ENCODE measurements around the gene MRGPRF.

DNA sequence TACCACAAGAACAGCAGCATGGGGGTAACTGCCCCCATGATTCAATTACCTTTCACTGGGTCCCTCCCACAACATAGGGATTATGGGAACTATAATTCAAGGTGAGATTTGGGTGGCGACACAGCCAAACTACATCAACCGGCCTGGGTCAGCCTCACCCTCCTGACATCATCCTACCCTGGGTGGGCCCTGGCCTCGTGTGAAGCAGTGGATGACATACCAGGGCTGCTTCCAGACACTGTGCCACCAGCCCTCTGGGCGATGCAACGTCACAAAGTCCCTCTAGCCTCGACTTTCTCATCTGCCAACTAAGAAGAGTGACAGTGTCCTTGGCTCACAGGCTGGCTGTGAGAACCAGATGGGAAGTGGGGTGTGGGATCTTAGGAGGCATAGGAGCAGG is 27.0 kb upstream of the MRGPRF start:
- TF ChIP-seq, protein P1, sequence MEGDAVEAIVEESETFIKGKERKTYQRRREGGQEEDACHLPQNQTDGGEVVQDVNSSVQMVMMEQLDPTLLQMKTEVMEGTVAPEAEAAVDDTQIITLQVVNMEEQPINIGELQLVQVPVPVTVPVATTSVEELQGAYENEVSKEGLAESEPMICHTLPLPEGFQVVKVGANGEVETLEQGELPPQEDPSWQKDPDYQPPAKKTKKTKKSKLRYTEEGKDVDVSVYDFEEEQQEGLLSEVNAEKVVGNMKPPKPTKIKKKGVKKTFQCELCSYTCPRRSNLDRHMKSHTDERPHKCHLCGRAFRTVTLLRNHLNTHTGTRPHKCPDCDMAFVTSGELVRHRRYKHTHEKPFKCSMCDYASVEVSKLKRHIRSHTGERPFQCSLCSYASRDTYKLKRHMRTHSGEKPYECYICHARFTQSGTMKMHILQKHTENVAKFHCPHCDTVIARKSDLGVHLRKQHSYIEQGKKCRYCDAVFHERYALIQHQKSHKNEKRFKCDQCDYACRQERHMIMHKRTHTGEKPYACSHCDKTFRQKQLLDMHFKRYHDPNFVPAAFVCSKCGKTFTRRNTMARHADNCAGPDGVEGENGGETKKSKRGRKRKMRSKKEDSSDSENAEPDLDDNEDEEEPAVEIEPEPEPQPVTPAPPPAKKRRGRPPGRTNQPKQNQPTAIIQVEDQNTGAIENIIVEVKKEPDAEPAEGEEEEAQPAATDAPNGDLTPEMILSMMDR (IDR thresholded peaks at IDR 0.05) = no peak
- no peak for TF ChIP-seq MAX (IDR thresholded peaks at IDR 0.05)
- no peak for TF ChIP-seq BHLHE40 (IDR thresholded peaks at IDR 0.05; ENCODE audit: low read depth, low read length)
- TF ChIP-seq EP300 (IDR thresholded peaks at IDR 0.05) = no peak
- TF ChIP-seq CHD4 (IDR thresholded peaks at IDR 0.05; ENCODE audit: borderline replicate concordance) = no peak
- TF ChIP-seq TFCP2L1 (CRISPR knock-in tag; IDR thresholded peaks at IDR 0.05) = no peak
- TF ChIP-seq HDAC2 (IDR thresholded peaks at IDR 0.05) = no peak
- TF ChIP-seq JUN (IDR thresholded peaks at IDR 0.05) = no peak
- TF ChIP-seq POLR2A (IDR thresholded peaks at IDR 0.05; ENCODE audit: low read length) = no peak
- TF ChIP-seq POLR2AphosphoS2 (conservative IDR thresholded peaks at IDR 0.05; ENCODE audit: low read length) = no peak
- no peak for TF ChIP-seq PHF8 (IDR thresholded peaks at IDR 0.05; ENCODE audit: borderline replicate concordance, low read depth)
- TF ChIP-seq GATA3 (IDR thresholded peaks at IDR 0.05; ENCODE audit: borderline replicate concordance) = no peak
